ENCODE data around the gene MEGF6. TPM values are rescaled to one million over a fixed set of nuclear protein-coding genes. Genes with fewer than 3 reads are reported as not detected.

Gene MEGF6
- total RNA-seq, 1 donor from 2014 or later, result 9.5 TPM

GRCh38 chr1:3649342-3650247, 38.3 kb upstream of the MEGF6 start, which contains the start of gene WRAP73:
Gene WRAP73, minus strand, starts transcription at chr1:3650103. Its CDS starts 104 bp downstream, at chr1:3649999.
- Histone ChIP-seq H3K9me3 (replicated peaks) (no peaks in the 10 kb centered on the region), H3K4me3 (peak within 1 kb of the TSS; percentile 94), H3K27ac (replicated peaks) (peak within 1 kb of the TSS; percentile 62), H3K36me3 (peaks cover 28% of the 10 kb centered on the region), H3K4me1 (peaks cover 51% of the 10 kb centered on the region), H3K27me3 (ENCODE audit: low read depth) (peaks cover 44% of the 10 kb centered on the region)
- intact Hi-C loops (cut with micrococcal nuclease), result no loop called here
- peak; percentile 23 for TF ChIP-seq CTCF (IDR thresholded peaks at IDR 0.05; ENCODE audit: borderline replicate concordance)
- DNase-seq, result peak; percentile 90

- H3K27ac ChIP-seq (replicated peaks), result no peak overlapping the region
- peaks cover 14% of the 10 kb centered on the region for H3K27me3 ChIP-seq (ENCODE audit: low read depth)
- DNase-seq, result no peak
- intact Hi-C loops (cut with micrococcal nuclease), result no loop called here
- no peak for TF ChIP-seq CTCF (IDR thresholded peaks at IDR 0.05; ENCODE audit: borderline replicate concordance)
- H3K36me3 ChIP-seq, result peaks cover 39% of the 10 kb centered on the region
- H3K4me1 ChIP-seq, result peaks cover 30% of the 10 kb centered on the region
- no peak overlapping the region for H3K4me3 ChIP-seq
- no peaks in the 10 kb centered on the region for H3K9me3 ChIP-seq (replicated peaks)
Observed at GRCh38 chr1:3646596-3646995, 35.3 kb upstream of the MEGF6 start.

- intact Hi-C loops (cut with micrococcal nuclease), result no loop called here
- peaks cover 22% of the 10 kb centered on the region for H3K4me1 ChIP-seq
- H3K9me3 ChIP-seq (replicated peaks), result no peaks in the 10 kb centered on the region
- H3K4me3 ChIP-seq, result no peak overlapping the region
- H3K27me3 ChIP-seq (ENCODE audit: low read depth), result peaks cover 7% of the 10 kb centered on the region
- peak; percentile 7 for DNase-seq
- H3K36me3 ChIP-seq, result peaks cover 46% of the 10 kb centered on the region
- no peak for TF ChIP-seq CTCF (IDR thresholded peaks at IDR 0.05; ENCODE audit: borderline replicate concordance)
- H3K27ac ChIP-seq (replicated peaks), result no peak overlapping the region
Observed at GRCh38 chr1:3645666-3646355, 34.5 kb upstream of the MEGF6 start.

GRCh38 chr1:3645247-3645646, 33.9 kb upstream of the MEGF6 start:
- H3K4me1 ChIP-seq, result peaks cover 17% of the 10 kb centered on the region
- no peaks in the 10 kb centered on the region for H3K9me3 ChIP-seq (replicated peaks)
- no peak for TF ChIP-seq CTCF (IDR thresholded peaks at IDR 0.05; ENCODE audit: borderline replicate concordance)
- peaks cover 51% of the 10 kb centered on the region for H3K36me3 ChIP-seq
- DNase-seq, result no peak
- no peak overlapping the region for H3K4me3 ChIP-seq
- no peak overlapping the region for H3K27ac ChIP-seq (replicated peaks)
- intact Hi-C loops (cut with micrococcal nuclease), result no loop called here
- peaks cover 1% of the 10 kb centered on the region for H3K27me3 ChIP-seq (ENCODE audit: low read depth)

GRCh38 chr1:3644273-3644672, 33.0 kb upstream of the MEGF6 start:
- Histone ChIP-seq H3K36me3 (peaks cover 61% of the 10 kb centered on the region), H3K4me1 (peaks cover 9% of the 10 kb centered on the region), H3K27me3 (ENCODE audit: low read depth) (no peaks in the 10 kb centered on the region), H3K4me3 (no peak overlapping the region), H3K9me3 (replicated peaks) (no peaks in the 10 kb centered on the region), H3K27ac (replicated peaks) (no peak overlapping the region)
- no peak for TF ChIP-seq CTCF (IDR thresholded peaks at IDR 0.05; ENCODE audit: borderline replicate concordance)
- DNase-seq, result no peak
- intact Hi-C loops (cut with micrococcal nuclease), result no loop called here
